Peyer's patch (tissue), 4 donors: Measurements from ENCODE around the gene KLK6.
A peak's percentile ranks its signal among the peaks of the same experiment; 100 is the strongest.

ENCODE experiments used
- POLR2A ChIP-seq, 2 donors: fragments of 450-650 bp; IDR thresholded peaks; one replicate each; pipeline ENCODE4 v1.5.1; 2017; ENCODE audit warnings: antibody characterized with exemption in 2 of 2, mild to moderate bottlenecking in 2 of 2, moderate library complexity in 2 of 2
- TF ChIP-seq, protein P1 (sequence below), 6 experiments: fragments of 450-650 bp in 4 of 6; fragments of 200-600 bp in 2 of 6; sonication (generic) in 1 of 6; IDR thresholded peaks; one replicate each; pipeline ENCODE4 v1.5.1; 2017 to 2019; ENCODE audit warnings: antibody characterized with exemption in 6 of 6, mild to moderate bottlenecking in 3 of 6, moderate library complexity in 1 of 6

DNA sequence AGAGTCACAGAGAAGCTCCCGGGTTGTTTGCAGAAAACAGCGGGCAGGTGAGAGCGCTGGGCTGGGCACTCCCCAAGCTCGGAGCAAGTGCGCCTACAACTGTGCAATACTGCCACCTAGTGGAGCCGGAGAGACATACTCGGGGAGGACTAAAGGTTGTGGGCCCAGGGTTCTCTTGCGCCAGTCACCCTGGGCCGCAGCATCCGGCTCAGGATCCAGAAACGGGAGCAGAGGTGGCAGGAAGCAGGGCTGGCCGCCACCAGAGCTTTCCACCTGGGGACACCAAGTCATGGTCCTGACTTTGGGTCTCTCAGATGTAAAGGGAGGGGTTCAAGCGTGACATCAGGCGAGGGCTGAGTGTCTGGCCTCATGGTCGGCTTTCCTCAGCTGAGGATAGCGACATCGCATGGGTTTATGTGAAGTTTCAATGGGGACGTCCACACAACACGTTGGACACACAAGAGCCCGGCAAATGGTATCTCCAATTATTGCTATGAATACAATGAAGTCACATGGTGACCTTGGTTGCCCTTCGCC is 47.0 kb downstream of the KLK6 start:
- no peak for TF ChIP-seq POLR2A (IDR thresholded peaks at IDR 0.05)
- TF ChIP-seq, protein P1, sequence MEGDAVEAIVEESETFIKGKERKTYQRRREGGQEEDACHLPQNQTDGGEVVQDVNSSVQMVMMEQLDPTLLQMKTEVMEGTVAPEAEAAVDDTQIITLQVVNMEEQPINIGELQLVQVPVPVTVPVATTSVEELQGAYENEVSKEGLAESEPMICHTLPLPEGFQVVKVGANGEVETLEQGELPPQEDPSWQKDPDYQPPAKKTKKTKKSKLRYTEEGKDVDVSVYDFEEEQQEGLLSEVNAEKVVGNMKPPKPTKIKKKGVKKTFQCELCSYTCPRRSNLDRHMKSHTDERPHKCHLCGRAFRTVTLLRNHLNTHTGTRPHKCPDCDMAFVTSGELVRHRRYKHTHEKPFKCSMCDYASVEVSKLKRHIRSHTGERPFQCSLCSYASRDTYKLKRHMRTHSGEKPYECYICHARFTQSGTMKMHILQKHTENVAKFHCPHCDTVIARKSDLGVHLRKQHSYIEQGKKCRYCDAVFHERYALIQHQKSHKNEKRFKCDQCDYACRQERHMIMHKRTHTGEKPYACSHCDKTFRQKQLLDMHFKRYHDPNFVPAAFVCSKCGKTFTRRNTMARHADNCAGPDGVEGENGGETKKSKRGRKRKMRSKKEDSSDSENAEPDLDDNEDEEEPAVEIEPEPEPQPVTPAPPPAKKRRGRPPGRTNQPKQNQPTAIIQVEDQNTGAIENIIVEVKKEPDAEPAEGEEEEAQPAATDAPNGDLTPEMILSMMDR (IDR thresholded peaks at IDR 0.05): peak; percentile 63 to 82 (median 78)
